T47D (cell line): ENCODE data around the gene NT5C3A.
"Not testable (repeated sequence)": the region's sequence is repeated elsewhere in the genome, so short reads cannot be mapped to it uniquely, and the experiment has no call there.

Experiments
- DNase-seq, 2 experiments: peaks; one replicate each; pipeline versions ENCODE4 v3.0.0 to v3.0.0-alpha.2; 2011 to 2012; ENCODE audit warnings: low read depth in 1 of 2, low spot score in 1 of 2
- JUND ChIP-seq: IDR thresholded peaks from 2 replicates; pipeline ENCODE4 v1.6.1; 2012; ENCODE audit warnings: low read depth
- in situ Hi-C: cut with HindIII; loops from 2 replicates; pipeline ENCODE4 v1.10.0; 2016; ENCODE audit warnings: low sequenced_read_pairs, low pct_unique_long_range_greater_than_20kb

The NT5C3A gene

DNA sequence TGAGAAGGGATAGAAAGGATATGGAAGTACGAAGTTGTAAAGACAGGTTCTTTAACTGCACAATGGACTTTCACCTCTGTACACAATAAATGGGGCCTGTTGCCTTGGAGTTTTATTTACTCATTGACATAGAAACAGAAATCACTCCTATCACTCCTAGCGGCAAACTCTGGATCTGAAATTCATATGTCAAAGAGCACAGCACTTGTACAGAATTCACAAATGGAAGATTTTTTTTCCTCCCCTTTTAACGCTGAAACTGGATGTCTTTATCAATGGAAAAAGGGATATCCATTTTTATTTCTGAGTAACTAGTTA, 18.2 kb downstream of the NT5C3A start:
- in situ Hi-C loops = no loop called here
- no peak for TF ChIP-seq JUND
- peak; percentile 28 to 76 for DNase-seq

DNA sequence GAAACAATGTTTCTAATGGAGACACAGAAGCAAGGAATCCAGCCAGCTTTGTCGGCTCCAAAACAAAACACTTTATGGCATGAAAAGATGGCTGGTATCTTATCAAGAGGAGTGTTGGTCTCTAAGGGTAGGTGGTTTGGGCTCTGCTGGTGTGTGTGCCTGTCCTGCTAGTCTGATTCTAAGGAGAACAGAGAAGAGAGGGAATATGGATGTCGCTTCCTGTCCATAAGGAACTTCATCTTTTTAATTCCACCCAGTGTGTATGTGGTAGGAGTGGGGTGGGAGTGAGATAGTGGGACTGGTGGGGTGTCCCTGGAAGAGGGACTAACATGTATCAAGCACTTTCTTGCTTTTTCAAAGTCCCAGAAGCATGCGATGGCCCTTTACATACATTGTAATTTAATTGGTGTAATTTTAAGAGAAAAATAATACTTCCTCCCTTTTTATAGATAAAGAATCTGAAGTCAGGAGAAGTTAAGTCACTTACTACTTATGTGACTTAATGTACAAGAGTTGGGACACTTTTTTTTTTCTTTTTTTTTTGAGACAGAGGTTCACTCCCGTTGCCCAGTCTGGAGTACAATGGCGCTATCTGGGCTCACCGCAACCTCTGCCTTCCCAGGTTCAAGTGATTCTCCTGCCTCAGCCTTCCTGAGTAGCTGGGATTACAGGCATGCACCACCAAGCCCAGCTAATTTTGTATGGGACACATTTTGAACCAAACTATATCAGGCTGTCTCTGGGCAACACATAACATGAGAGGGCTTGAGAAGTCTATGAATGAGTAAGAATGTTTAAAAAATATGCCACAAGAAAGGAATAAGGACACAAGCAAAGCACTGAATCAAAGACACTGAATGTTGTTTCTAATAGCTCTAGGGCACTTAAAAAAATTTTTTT, 18.8 kb downstream of the NT5C3A start:
- in situ Hi-C loops = no loop called here
- no peak for DNase-seq
- no peak for TF ChIP-seq JUND

DNA sequence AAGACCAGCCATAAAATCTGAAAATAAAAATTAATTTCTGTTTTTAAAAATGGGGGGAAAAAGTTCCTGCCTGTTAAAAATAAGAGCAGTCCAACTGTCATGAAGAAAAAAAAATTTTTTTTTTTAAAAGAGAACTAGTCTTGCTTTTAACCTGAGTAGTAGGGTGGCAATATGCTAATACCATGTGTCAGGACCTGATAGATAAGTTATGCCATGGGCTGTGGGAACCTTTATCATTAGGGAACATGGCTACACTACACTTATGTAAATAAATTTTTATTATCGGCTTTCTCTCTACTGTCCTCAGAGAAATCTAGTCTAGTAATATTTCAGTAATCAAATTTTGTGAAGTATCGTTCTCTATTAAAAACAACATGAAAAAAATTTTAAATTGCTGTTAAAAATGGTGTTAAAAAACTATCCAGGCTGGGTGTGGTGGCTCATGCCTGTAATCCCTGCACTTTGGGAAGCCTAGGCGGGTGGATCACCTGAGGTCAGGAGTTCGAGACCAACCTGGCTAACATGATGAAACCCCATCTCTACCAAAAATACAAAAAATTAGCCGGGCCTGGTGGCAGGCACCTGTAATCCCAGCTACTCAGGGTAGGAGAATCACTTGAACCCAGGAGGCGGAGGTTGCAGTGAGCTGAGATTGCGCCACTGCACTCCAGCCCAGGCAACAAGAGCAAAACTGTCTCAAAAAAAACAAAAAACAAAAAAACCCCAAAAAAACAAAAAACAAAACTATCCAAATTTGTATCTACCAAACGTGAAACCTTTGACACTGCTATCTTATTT, 20.7 kb downstream of the NT5C3A start:
- no peak for DNase-seq
- no peak for TF ChIP-seq JUND
- in situ Hi-C loops = no loop called here

DNA sequence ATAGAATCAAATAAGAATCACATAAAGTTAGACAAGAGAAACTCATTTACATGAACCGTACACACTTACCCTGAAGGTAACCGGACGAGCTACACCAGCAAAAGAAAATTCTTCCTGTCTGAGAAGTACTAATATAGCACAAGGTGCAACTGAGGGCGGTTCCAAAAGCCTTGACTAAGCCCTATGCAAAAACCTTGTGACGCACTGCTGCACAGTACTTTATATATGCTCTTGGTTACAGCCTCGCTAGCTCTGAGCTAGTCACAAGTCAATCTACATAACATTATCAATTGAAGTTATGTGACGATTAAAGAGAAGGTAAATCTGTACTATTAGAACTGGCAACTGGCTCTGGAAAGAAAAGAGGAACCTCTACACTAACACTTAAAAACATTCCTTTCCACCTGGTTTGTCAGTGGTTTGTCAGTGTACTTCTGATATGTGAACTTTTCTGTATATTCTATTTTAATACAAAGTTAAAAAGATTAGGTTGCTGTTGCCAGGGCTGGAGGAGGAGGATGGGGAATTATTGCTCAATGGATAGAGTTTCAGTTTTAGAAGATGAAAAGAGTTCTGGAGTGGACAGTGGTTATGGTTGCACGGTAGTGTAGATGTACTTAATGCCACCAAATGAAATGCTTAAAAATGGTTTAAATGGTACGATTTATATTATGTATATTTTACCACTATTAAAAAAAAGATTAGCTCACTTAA, 21.6 kb downstream of the NT5C3A start:
- TF ChIP-seq JUND = no peak
- peak; percentile 61 to 89 for DNase-seq
- in situ Hi-C loops = no loop called here

DNA sequence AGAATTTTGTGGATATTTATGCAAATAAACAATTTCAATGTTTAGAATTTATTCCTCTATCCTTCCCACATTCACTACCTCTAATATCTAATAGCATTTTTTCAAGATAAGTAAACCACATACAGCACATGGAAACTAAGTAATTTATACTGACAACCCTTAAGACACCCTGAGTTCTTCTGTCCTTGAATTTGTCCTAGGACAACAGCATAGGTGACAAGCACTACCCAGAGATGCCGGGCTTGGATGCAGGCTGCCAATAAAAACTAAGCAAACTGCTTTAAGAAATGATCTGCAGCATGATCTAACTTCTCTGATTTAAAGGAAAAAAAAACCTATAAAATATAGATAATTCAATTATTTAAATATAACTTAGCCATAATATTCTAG, 22.7 kb downstream of the NT5C3A start:
- TF ChIP-seq JUND = no peak
- in situ Hi-C loops = no loop called here
- DNase-seq = no peak

DNA sequence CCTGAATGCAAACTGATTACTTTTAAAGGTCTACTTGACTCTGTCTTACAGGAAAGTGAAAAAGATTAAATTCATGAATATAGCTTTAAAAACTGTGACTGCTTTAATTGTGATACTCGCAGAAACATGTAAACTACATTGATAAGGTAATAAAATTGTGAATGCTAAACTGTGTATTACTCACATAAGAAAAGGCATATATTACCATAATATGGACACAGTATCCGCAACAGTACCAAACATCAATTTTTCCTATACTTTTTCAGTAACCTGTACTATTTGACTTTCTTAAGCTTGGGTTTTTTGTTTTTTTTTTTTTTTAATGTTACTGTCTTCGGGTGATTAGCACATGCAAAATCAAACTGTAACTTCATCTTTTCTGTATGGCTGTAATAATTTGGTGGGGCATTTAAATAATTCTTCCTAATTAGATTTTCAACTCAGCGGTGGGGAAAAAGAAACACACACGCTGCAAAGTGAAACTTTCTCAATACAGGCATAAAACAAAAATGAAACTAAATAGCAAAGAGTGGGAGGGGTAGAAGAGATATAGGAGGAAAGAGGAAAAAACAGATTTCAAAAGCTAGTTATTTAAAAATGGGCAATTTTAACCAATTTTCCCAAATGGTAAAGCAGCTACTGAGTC, 23.2 kb downstream of the NT5C3A start:
- in situ Hi-C loops = no loop called here
- no peak for DNase-seq
- no peak for TF ChIP-seq JUND

DNA sequence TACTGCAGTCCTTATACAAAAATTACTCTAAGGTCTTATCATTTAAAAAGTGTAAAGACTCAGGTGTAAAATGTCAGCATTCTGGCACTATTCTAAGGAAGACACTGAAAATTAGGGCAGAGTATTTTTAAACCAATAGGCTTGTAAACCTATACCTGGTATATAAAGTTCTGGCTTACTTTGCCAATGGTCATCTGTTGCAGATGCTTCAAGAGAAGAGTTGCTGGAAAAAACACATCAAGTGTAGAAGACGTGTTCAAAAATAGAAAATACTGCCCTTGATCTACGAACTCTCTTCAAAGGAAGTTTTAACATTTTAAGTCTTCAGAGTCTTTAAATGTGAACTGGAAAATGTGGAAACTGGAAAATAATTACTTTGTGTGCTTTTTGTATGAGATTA, 23.9 kb downstream of the NT5C3A start:
- TF ChIP-seq JUND = no peak
- no peak for DNase-seq
- in situ Hi-C loops = no loop called here

DNA sequence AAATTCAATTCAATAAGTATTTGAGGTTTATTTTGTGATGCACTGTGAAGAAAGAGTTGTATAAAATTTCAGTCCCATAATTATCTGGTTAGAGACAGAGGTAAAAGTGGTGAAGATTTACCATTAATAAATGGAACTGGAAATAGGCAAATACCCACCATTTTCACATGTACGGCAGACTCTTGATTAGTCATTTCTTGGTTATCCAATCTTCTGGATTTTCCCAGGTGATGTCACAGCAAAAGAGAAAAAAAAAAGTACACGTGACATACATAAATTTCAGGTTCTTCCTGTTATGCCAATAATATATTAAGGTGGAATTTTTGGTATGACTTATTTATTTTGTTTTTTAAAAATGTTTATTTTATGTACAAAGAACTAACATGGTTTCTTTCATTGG, 26.8 kb downstream of the NT5C3A start:
- no peak for DNase-seq
- TF ChIP-seq JUND = no peak
- in situ Hi-C loops = no loop called here

DNA sequence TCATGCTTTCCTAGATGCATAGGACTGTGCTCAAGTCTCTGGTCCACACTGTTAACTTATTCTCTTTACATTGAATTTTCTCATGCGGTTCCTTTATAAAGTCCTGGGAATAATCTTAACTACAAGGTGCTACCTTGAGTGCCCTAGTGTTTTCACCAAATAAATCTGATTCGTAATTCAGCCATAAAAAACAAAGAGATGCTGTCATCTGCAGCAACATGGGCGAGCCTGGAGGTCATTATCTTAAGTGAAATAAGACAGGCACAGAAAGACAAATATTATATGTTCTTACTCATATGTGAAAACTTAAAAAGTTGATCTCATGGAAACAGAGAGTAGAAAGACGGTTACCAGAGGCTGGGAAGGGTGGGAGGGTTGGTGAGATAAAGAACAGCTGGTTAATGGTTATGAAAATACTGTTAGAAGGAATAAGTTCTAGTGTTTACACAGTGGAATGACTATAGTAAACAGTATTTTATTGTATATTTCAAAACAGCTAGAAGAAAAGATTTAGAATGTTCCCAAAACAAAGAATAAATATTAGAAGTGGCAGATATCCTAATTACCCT, 38.3 kb downstream of the NT5C3A start:
- in situ Hi-C loops = no loop called here
- TF ChIP-seq JUND = no peak
- no peak for DNase-seq

DNA sequence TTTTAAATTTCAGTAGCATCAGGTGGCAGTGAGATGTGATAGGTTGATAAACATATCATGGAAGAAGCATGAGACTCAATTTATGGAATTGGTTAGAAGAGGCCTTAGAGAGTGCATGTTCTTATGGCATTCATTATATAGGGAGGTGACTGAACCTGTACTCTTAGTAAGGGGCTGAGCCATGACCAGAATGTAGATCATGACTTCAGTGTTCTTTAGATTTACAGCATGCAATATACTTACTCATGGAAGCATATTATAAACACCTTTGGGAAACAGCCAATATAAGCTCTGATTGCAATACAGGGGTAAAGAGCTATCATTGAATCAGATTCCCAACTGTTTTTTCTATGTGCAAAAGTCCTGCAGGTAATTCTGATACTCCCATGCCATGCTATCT, 50.2 kb downstream of the NT5C3A start:
- no peak for TF ChIP-seq JUND
- no peak for DNase-seq
- in situ Hi-C loops = no loop called here

DNA sequence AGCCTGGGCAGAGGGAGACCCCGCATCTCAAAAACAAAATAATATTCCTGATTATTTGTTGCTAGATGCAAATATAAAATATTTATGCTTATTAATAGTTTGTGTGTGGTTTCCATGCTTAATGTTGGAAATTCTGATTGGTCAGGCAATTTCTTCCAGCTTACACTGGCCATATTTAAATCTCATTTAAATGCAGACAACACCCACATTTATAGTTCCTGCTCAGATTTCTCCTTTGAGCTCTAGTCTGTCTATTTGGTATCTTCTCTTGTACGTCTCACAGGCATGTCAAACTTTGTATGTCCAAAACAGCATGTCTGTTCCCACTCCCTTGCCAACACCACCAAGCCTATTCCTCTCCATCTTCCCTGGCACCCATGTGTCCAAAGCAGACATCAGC, 52.8 kb downstream of the NT5C3A start:
- in situ Hi-C loops = no loop called here
- TF ChIP-seq JUND = no peak
- DNase-seq = no peak

DNA sequence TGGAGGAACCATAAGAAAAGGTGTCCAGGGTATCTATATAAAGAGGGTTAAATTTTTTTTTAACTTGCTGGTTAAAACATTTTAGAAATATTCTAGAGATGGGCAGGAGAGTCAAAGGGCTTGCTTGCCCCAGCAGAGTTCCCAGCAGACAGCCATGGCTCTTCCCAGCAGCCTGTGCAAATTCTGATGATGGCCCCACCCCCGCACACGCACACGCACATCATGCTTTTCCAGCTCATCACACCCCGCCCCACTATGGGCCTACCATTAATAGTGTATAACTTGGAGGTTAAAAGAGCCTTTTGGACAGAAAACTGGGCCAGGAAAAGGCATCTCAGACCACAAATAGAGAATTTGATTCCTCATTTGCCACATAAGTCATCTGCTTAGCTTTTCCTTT, 56.9 kb downstream of the NT5C3A start:
- in situ Hi-C loops, DNase-seq: not testable (repeated sequence)

DNA sequence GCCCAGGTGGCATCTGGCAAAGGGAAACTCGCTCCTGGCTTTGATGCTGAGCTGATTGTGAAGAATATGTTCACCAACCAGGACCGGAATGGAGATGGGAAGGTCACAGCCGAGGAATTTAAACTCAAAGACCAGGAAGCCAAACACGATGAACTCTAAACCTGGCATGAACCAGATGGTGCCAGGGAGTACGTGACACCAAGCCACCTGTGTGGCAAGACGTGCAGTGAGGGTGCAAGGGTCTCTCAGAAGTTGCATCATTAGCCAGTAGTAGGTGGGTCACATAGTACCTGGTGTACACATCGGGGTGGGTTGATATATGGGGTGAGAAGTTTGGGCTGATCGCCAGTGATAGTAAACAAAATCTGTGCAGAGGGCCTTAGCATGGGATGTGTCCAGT, 57.4 kb downstream of the NT5C3A start:
- in situ Hi-C loops, DNase-seq: not testable (repeated sequence)

DNA sequence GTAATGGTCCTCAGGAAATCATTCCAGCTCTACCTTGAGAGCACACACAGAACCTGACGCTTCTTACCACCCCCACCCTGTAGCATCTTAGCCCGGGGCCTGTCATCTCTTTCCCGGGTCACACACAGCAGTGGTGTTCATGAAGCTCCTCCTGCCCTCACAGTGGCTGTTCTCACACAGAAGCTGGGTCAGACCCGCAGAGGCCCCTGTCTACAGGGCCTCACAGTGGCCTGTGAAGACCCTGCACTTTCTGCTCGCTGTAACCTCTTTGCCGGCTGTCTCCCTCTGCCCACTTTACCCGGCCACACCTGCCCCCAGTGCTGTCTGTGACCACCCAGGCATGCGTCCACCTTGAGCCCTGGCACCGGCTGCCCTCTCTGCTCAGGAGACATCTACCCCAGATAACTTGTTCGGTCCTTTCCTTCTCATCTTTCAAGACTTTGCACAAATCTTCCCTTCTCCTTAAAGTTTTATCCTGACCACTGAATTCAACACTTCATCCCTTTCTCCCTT, 58.4 kb downstream of the NT5C3A start:
- in situ Hi-C loops, DNase-seq: not testable (repeated sequence)

DNA sequence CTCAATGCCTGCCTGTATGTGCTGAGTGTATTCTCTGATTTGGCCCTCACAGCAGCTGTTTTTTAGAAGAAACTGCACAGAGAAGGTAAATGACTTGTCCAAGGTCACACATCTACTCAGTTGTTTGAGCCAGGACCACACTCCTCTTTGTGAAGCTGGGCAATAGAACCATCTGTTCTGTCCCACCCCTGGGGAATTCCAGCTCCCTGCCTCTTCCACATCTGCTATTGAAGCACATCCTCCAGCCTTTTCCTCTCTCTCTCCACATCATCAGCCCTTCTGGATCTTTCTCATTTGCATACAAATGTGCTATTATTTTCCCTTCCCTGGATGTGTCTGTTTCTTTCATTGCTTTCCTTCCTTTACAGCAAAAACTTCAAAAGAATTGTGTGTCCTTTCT, 59.5 kb downstream of the NT5C3A start:
- in situ Hi-C loops, DNase-seq: not testable (repeated sequence)

DNA sequence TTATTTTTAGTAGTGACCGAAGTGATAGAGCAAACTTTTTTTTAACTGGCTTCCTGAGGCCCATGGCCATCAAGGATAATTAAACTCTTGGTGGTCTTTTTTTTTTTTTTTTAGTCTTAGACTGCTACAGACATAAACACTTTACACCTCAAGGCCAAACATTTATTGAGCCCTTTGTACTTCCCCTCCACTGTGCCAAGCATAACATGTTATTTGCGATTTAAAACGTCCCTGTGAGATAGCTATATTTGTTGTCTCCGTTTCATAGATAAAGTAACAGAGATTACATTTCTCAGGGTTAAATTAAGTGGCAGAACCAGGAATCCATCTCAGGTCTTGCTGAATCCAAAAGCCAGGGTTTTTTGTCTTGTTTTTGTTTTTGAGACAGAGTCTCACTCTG, 63.2 kb downstream of the NT5C3A start:
- in situ Hi-C loops, DNase-seq: not testable (repeated sequence)
